Nephron progenitor cell (in vitro differentiated cells): ENCODE data around the gene MMP7.

Source experiments
- DNase-seq: peaks from one replicate; pipeline ENCODE4 v3.0.0; 2021
- H3K27ac Mint-ChIP-seq: 2 replicates; pipeline ENCODE4 v1.8.0; 2021; ENCODE audit warnings: mild to moderate bottlenecking, moderate library complexity, mixed read lengths
- H3K27me3 Mint-ChIP-seq: 2 replicates; pipeline ENCODE4 v1.8.0; 2021; ENCODE audit warnings: mild to moderate bottlenecking, low read depth, mixed read lengths; ENCODE audit not compliant: poor library complexity
- H3K36me3 Mint-ChIP-seq: 2 replicates; pipeline ENCODE4 v1.8.0; 2021; ENCODE audit warnings: low read depth, mixed read lengths
- H3K4me1 Mint-ChIP-seq: 2 replicates; pipeline ENCODE4 v1.8.0; 2021; ENCODE audit warnings: mixed read lengths
- H3K4me3 Mint-ChIP-seq: 2 replicates; pipeline ENCODE4 v1.8.0; 2021; ENCODE audit warnings: mild to moderate bottlenecking, moderate library complexity, mixed read lengths
- H3K9me3 Mint-ChIP-seq: 2 replicates; pipeline ENCODE4 v1.8.0; 2021; ENCODE audit warnings: mild to moderate bottlenecking, moderate library complexity, mixed read lengths
- CTCF ChIP-seq: fragments of 200-600 bp; sonication (generic); IDR thresholded peaks from 2 replicates; pipeline ENCODE4 v1.5.0; 2021; ENCODE audit warnings: antibody characterized with exemption

Gene MMP7

GRCh38 chr11:102546923-102547471 is 16.4 kb upstream of the MMP7 start:
- H3K27me3 Mint-ChIP-seq: peaks cover 3% of the 10 kb centered on the region
- DNase-seq: no peak
- no peak overlapping the region for H3K4me3 Mint-ChIP-seq
- no peak overlapping the region for H3K27ac Mint-ChIP-seq
- TF ChIP-seq CTCF: no peak
- no peaks in the 10 kb centered on the region for H3K36me3 Mint-ChIP-seq
- H3K9me3 Mint-ChIP-seq: no peaks in the 10 kb centered on the region
- no peaks in the 10 kb centered on the region for H3K4me1 Mint-ChIP-seq

GRCh38 chr11:102546427-102546826 is 15.9 kb upstream of the MMP7 start:
- Mint-ChIP-seq H3K27ac (no peak overlapping the region), H3K36me3 (no peaks in the 10 kb centered on the region), H3K9me3 (no peaks in the 10 kb centered on the region), H3K27me3 (peaks cover 3% of the 10 kb centered on the region), H3K4me3 (no peak overlapping the region), H3K4me1 (no peaks in the 10 kb centered on the region)
- DNase-seq: no peak
- TF ChIP-seq CTCF: no peak

GRCh38 chr11:102545701-102546100 is 15.2 kb upstream of the MMP7 start:
- no peaks in the 10 kb centered on the region for H3K9me3 Mint-ChIP-seq
- H3K4me1 Mint-ChIP-seq: no peaks in the 10 kb centered on the region
- peaks cover 3% of the 10 kb centered on the region for H3K27me3 Mint-ChIP-seq
- TF ChIP-seq CTCF: no peak
- no peak for DNase-seq
- no peak overlapping the region for H3K27ac Mint-ChIP-seq
- H3K36me3 Mint-ChIP-seq: no peaks in the 10 kb centered on the region
- H3K4me3 Mint-ChIP-seq: no peak overlapping the region

- no peak for DNase-seq
- Mint-ChIP-seq H3K27me3 (peaks cover 3% of the 10 kb centered on the region), H3K4me3 (no peak overlapping the region), H3K27ac (no peak overlapping the region), H3K36me3 (no peaks in the 10 kb centered on the region), H3K4me1 (no peaks in the 10 kb centered on the region), H3K9me3 (no peaks in the 10 kb centered on the region)
- no peak for TF ChIP-seq CTCF
Measured at GRCh38 chr11:102544594-102544993, 14.0 kb upstream of the MMP7 start.

GRCh38 chr11:102539567-102539966 is 9.0 kb upstream of the MMP7 start:
- H3K9me3 Mint-ChIP-seq: no peaks in the 10 kb centered on the region
- no peaks in the 10 kb centered on the region for H3K36me3 Mint-ChIP-seq
- H3K4me1 Mint-ChIP-seq: no peaks in the 10 kb centered on the region
- no peak overlapping the region for H3K4me3 Mint-ChIP-seq
- TF ChIP-seq CTCF: no peak
- DNase-seq: no peak
- H3K27ac Mint-ChIP-seq: no peak overlapping the region
- no peaks in the 10 kb centered on the region for H3K27me3 Mint-ChIP-seq

GRCh38 chr11:102538932-102539331 is 8.4 kb upstream of the MMP7 start:
- Mint-ChIP-seq H3K36me3 (no peaks in the 10 kb centered on the region), H3K27ac (no peak overlapping the region), H3K9me3 (no peaks in the 10 kb centered on the region), H3K4me1 (no peaks in the 10 kb centered on the region), H3K27me3 (no peaks in the 10 kb centered on the region), H3K4me3 (no peak overlapping the region)
- DNase-seq: no peak
- no peak for TF ChIP-seq CTCF
